IPS DF 19.7 (cell line): ENCODE results near the gene CHMP4B.

Experiments used
- DNase-seq: peaks from one replicate; pipeline ENCODE4 v3.0.0-alpha.2; 2013; ENCODE audit warnings: low read depth, low spot score

CHMP4B gene

DNA sequence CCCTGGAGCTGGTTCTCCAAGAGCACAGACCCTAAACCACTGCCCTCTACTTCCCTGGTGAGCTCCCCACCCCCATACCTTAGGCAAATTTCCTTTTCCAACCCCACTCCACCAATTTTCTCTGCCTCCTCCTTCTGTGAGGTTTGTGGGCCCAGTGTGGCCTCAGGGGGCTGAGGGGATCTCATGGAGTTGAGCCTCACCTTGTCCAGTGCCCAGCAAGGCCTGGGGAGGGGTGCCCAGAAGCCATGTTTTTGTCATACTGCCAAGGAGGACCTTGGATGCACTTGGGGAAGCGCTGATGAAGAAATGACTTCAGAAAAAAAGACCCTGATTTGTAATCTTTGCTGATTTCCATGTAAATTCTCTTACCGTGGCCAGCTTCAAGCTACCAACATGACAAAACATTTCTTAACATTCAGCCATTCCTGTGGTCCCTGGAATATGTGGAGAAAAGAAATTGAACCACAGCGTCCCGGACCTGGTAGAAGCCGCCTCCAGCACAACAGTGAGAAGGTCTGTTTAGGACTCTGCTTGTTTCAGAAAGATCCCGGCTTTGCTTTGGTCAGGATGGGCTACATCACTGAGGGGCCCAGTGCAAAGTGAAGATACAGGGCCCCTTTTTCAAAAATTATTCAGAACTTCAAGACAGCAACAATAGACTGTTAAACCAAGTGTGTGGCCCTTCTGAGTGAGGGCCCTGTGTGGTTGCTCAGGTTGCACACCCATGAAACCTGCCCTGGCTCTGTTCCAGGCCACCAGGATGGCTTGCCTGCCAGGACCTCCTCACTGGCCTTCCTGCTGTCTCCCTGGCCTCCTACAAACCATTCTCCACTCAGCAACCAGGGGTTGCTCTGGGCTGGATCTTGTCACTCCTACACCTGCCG lies 52.5 kb downstream of the CHMP4B start:
- no peak for DNase-seq

DNA sequence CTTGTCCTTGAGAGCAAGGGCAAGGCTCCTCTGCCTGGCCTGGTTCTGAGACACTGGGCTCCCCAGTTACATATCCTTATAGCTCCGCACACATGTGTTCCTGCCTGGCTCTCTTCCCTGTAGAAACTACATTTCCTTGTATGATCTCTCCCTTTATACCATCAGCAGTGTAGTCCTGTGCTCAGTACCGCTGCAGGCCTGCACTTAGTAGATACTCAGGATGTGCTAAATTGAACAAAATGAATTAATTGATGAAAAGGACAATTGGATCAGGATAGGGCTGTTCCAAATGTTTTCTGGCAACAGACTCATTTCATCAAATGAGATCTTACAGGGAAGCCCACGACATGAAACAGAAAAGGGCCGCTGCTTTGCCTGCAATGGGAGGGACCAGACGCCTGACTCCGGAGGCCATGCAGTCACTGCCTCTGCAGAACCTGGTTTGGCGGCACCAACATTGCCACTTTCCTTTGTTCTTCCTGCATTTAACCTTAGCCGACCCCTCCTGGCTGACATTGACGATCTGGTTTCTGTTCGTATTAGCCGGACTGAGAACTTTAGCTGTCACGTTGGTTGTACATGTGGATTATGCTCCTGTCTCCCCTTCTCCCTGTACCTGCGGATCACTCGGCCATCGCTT lies 53.3 kb downstream of the CHMP4B start:
- no peak for DNase-seq

DNA sequence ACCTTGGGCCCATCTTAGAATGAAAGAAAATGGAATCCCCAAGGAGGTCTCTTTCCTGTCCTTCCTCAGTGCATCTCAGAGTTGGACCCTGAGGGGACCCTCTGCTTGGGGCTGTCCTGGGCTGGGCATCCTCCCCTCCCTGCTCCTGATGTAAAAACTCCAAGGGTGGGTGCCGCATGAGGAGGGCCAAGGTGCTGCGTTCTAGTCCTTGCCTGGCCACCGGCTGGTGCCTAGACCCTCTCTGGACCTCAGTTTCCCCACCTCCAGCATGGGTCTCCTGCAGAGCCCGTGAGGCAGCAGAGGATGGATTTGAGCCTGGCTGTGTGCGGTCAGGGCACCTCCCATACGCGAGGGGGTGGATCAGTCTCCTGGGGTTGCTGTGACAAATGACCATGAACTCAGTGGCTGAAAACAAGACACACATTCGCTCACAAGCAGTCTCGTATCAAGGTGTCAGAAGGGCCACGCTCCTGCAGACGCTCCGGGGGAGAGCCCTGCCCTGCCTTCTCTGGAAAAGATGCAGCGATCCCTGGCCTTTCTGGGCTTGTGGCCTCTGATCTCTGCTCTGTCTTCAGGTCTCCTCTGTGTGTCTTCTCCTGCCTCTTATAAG lies 54.7 kb downstream of the CHMP4B start:
- no peak for DNase-seq

DNA sequence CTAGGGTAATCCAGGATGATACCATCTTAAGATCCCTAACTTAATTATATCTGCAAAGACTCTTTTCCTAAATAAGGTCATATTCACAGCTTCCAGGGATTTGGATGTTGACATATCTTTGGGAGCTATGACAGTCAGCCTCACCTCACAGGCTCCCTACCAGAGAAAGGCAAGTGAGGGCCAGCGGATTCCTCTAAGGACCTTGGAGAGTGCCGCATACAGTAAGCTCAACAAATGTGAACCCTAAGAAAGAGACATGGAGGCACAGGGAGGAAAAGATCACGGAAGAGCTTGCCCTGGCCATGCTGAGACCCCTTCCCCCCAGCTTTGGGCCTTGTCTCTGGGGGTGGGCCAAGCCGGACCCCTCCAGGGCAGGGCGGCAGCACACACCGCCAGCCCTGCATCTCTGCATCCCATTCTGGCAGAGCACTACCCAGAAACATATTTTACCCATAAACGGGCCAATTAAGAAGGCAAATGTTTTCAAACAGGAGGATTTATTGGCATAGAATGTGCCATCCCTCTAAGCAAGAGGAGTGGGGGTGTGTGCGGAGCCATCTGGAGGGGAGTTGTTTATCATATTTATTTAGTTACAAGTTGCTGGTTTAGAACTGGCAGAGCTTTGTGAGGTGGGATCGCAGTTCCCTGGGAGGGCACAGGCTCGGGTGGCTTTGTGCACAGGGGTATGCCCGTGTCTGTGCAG lies 55.4 kb downstream of the CHMP4B start:
- no peak for DNase-seq

DNA sequence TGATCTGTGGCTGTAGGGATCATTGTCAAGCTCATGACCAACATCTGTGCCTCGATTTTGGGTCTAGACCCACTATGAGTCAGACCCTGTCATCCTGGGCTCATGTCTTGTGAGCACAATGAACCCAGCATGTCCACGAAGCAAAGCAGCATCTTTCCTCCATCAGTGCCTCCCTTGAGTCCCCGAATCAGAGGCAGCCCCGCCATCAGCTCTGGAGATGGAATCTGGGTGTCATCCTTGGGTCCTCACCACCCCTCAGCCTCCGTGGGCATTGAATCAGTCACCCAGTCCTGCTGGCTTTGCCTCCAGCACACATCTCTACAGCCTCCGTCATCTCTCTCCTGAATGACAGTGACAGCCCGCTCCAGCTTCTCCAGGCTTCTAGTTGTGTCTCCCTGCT lies 56.9 kb downstream of the CHMP4B start:
- no peak for DNase-seq

DNA sequence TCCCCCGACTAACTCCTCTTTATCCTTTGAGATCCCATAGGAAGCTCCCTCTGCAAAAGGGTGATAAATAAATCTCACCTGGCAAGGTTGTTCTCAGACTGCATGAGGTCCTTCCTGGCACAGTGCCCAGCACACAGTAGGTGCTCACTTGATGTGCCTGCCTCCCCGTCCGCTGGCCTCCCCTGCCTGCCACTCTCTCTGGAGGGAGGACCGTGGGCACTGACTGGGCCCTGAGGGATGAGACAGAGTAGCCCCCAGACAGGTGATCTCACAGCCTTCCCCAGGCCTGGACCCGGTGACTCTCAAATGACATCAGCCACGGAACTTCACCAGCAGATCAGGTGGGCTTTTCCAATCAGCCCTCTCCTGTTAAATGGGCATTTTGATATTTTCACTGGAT lies 57.4 kb downstream of the CHMP4B start:
- DNase-seq: no peak

DNA sequence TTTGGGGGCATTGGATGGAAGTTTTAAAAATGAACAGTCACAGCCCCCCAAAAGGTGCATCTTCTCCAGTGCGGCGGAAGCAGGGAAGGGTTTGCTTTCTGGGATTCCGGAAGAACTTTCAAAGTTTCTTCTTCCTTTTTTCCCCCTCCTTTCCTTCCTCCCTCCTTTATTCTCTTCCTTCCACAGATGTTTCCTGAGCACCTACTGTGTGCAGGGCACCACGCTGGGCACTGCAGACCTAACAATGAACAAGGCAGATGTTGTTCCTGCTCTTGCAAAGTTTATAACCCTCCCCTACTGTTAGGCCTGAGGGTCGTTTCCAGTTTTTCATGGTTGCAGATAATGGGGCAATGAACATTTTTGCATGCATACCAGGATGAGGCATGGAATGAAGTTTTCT lies 58.1 kb downstream of the CHMP4B start:
- DNase-seq: no peak

DNA sequence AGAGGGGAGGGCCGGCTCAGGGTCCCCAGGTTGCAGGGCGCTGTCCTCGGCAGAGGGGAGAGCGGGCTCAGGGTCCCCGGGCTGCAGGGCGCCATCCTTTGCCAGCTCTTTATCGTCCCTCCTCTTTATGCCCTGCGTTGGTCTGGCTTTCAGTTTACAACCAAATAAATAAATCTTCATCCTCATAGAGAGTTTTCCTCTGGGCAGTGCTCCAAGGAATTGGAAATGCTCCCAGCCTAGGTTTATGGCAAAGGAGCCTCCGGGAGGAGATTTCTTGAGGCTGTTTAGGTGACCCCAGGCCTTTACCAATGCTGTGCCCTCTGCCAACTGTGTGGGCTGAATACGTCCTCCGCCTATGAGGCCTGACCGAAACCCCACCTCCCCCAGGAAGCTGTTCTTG lies 60.2 kb downstream of the CHMP4B start:
- no peak for DNase-seq

DNA sequence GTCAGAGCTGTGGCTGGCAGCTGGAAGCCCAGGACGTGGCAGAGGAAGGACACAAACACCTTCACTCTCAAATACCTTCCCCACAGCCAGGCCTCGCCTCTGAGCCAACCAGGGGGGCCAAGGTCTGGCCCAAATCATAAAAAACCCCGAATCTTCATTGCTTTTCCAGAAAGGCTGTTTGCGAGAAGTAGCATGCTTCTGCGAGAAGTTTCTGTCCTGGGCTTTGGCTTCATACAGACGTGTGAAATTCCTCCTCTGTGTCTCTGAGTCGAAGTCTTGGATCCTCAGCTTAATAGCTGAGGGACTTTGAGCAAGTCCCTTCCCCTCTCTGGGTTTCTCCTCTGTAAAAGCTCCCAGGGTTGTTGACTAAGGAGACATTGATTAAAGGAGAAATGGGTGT lies 63.0 kb downstream of the CHMP4B start:
- DNase-seq: no peak

DNA sequence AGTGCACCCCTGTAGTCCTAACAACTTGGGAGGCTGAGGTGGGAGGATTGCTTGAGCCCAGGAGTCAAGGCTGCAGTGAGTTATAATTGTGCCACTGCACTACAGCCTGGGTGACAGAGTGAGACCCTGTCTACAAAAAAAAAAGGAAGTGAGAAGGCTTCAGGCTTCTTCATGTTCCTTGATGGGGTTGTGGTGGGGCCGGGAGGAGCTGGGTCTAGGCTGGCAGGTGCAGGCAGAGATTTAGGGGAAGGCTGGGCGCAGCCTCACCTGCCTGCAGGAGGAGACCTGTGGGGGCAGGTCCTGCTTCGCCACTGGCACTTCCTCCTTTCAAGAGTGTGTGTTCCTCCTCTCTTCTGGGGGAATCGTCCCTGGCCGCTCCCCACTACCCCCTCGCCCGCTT lies 63.9 kb downstream of the CHMP4B start:
- DNase-seq: no peak

DNA sequence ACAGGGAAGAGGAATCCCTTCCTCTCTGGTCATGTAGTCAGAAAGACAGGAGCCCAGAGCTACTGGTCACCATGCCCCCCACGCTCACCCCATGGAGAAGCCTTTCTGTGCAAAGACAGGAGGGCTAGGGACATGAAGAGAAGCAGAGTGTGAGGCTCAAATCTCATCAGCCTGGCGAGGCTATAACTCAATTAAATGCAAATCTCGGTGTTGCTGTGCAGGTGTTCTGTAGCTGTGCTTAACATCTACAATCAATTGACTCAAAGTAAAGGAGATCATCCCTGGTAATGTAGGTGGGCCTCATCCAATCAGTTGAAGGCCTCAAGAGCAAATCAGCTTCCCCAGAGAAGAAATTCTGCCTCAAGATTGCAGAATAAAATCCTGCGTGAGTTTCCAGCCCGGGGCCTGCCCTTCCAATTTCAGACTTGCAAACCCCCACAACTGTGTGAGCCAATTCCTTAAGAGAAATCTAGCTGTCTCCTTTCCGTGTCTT lies 64.4 kb downstream of the CHMP4B start:
- DNase-seq: no peak

DNA sequence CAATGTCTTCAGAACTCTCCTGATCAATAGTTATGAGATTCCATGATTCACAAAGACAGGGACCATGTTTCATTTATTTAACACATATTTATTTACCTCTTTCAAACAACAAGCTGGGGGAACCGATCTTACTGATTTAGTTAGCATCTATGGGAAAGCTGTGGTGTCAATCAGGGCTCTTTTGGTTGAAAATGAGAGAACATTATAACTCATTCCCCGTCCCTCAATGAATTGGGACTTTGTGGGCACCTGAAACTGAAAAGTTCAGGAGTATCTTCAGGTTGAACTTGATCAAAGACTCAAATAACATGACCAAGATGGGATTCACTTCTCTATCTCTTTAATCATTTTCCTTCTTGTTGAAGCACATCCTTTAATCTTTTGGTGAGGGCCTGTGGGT lies 67.4 kb downstream of the CHMP4B start:
- no peak for DNase-seq

DNA sequence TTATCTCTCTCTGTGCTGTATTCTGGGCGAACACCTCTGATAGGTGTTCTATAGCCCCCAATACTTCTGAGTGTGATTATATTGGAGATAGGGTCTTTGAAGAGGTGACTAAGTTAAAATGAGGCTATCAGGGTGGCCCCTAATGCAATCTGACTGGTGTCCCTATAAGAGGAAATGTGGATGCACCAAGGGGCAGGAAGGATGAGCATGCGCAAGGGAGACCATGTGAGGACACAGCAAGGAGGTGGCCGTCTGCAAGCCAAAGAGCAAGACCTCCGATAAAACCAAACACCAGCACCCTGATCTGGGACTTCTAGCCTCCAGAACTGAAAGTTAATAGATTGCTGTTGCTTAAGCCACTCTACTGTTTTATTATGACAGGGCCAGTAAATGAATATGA lies 69.2 kb downstream of the CHMP4B start:
- DNase-seq: no peak

DNA sequence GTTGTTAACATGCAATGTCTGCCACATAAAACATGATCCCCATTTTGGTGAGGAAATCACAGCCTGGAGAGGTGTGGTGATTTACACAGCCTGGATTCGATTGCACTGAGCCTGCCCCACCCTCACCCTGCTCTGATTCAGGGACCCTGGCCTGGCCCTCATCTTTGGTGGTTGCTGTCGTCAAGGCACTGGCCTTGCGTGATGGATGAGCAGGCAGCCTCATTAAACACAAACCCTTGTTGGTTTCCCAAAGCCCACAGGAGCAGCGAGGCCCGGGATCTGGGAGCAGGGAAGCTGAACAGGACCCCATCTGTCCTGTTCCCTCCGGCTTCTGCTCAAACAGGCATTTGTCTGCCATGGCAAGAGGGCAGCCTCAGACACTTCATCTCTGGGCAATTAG lies 70.8 kb downstream of the CHMP4B start:
- no peak for DNase-seq

DNA sequence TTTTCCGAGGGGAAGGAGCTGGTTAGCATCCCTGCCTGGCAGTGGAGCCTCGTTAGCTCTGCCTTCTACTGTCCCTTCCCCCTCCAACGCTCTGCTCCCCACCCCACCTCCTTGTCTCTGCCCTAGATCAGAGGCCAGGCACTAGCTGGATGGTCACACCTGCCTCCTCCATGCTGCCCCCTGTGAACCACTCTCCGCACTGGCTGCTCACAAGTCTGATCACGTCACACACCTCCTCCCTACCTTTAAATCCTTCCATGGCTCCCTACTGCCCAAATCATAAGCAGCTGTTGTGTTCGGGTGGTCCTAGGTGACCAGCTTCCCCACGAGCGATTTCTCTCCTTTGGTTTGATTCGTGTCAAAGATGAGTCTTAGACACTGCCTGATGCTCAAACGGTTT lies 71.3 kb downstream of the CHMP4B start:
- DNase-seq: no peak

DNA sequence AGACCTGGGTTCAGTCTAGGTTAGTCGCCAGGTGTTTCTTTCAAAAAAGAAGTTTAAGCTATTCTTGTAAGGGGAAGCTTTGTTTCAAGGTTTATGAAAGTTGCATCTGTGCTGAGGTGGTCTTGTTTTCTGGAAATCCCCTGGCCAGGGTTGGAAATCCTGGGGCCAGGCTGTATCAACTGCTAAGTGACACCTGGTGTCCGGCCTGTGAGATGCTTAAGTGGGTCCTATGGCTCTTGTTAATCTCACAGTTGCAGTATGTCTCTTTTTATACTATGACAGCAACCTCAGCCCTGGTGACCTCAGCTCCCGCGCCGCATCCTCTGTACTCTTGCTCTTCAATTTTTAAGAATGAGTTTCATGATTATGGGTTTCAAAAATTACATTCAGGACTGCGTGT lies 72.0 kb downstream of the CHMP4B start:
- DNase-seq: no peak

DNA sequence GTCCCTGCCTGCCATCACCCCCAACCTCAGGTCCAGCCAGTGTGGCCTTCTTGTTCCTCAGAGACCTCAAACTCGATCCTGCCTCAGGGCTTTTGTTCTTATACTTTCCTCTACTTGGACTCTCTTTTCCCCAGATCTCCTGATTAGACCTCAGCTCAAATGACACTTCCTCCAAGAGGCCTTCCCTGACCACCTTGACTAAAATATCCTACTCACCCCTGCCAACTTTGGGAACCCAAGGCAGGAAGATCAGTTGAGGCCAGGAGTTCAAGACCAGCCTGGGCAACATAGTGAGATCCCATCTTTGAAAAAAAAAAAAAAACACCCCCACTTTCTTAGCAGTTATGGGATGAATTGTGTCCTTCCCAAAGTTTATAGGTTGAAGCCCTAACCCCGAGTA lies 73.5 kb downstream of the CHMP4B start:
- no peak for DNase-seq

DNA sequence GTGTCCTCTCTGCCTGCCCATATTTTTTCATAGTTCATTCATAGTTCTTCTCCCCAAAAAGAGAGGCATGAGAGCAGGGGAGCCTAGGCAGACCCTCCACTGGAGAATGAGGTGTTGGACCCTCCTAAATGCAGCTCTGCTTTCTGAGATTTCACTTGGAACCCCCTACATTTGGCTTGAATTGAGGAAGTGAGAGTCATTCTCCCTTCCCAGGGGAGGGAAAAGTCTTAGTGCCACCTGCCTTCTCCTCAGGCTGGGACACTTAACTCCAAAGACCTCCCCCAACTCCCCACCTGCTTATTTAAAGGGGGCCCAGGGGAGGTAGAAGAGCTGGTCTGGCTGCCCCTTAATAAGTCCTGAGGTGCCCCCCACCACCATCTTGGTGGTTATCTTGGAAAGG lies 78.2 kb downstream of the CHMP4B start:
- no peak for DNase-seq

DNA sequence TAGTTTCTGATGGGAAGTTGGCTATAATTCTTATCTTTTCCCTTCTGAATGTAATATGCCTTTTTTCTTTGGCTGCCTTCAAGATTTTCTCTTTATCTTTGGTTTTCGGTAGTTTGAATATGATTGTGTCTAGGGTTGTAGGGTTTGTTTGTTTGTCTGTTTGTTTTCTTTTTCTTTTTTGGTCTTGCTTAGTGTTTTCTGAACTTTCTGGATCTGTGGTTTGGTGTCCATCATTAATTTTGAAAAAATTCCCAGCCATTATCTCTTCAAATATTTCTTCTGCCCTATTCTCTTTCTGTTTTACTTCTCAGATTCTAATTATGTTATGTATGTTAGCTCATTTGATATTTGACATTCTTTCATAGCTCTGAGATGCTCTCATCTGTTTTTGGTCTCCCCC lies 79.4 kb downstream of the CHMP4B start:
- DNase-seq: no peak

DNA sequence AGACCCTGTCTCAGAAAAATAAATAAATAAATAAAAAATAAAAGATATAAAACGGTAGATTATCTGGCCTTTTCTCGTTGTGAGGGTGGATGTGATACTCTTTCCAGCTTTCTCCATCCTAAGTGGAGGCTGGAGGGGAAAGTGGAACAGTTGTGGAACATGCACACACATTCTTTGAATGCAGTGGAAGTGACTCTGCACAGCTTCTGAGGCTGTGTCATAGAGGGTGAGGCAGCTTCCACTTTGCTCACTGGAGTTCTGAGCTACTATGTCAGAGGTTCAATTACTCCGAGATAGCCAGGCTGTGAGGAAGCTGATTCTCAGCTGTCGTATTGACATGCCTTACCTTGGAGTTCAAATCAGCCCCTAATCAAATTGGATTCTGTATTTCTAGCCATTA lies 82.2 kb downstream of the CHMP4B start:
- no peak for DNase-seq

DNA sequence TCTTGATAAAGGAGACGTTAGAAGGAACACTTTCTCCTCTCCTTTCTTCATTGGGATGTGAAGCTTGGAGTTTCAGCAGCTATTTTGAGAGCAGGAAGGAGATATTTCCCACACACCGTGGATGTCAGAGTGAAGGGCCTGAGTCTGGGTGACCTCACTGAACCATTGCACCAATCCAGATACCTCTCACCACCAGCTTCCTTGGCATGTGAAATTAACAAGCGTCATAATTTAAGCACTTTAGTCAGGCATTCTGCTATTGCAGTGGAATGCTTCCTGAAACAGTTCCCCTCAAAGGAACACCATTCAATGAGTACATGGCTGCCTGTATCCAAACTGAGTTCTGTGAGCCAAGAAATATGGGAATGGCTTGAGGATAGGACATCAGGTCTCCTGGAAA lies 83.7 kb downstream of the CHMP4B start:
- no peak for DNase-seq

DNA sequence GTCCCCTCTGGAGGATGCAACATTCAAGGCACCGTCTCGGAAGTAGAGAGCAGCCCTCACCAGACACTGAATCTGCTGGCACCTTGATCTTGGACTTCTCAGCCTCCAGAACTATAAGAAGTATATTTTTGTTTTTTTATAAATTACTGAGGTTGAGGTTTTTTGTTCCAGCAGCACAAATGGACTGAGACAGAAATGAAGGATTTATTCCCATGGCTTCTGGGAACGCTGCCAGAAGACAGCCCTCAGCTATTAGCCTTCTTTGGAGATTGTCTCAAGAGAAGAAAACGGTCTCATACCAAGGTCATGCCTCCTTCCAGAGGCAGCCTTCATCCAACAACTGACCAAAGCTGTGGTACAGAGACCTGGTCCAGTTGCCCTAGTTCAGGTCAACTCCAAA lies 85.4 kb downstream of the CHMP4B start:
- DNase-seq: no peak
